Choroid plexus epithelial cell (primary cell): Measurements from ENCODE around the gene CCDC38.

Source experiments
- DNase-seq: peaks from one replicate; pipeline ENCODE4 v3.0.0-alpha.2; 2010; ENCODE audit warnings: low read depth
- H3K4me3 ChIP-seq: 2 replicates; pipeline ENCODE4 v1.5.1; 2011; ENCODE audit warnings: low read depth, mild to moderate bottlenecking, control low read depth, low read length, moderate library complexity
- CTCF ChIP-seq: conservative IDR thresholded peaks from 2 replicates; pipeline ENCODE4 v1.5.1; 2011; ENCODE audit warnings: low read depth, mild to moderate bottlenecking, control low read depth, inconsistent platforms, low read length, moderate library complexity

CCDC38 gene

GRCh38 chr12:95887311-95887710 lies 55.1 kb downstream of the CCDC38 start:
- H3K4me3 ChIP-seq = no peak overlapping the region
- no peak for TF ChIP-seq CTCF
- no peak for DNase-seq

DNA sequence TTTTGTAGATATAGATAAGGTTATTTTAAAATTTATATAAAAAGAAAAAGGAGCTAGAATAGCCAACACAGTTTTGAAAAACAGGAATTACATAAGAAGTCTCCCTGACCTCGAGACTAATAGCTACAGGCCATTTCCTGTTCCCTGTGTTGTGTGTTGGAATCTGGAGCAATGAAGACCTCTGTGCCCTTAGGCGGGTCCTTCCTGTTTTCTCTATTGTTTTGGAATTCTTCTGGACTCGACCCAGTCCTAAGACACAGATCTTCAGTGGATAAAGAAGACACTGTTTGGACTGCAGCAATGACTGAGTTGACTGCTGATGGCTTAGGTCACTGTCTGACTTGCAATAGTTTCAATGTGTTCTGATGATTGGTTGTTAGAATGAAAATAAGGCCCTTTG lies 57.4 kb downstream of the CCDC38 start:
- TF ChIP-seq CTCF = no peak
- no peak overlapping the region for H3K4me3 ChIP-seq
- DNase-seq = no peak

GRCh38 chr12:95882873-95883272 lies 59.5 kb downstream of the CCDC38 start:
- TF ChIP-seq CTCF = no peak
- no peak for DNase-seq
- no peak overlapping the region for H3K4me3 ChIP-seq

DNA sequence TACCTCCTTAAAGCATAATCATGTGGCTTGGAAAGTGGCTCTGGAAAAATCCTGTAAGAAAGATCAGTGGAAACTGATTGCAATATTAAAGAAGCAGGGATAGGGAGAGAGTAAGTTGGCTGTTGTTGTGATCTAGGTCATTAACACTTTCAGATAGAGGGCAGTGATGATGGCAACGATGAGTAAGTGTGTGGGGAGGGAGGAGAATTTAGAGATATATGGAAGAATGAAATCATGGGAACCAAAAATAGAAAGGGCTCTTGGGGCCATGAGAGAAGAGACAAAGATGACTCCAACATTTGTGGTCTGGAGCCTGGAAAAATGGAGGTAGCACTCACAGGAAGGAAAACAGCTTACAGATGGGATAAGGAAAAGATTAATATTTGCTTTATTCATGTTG lies 60.3 kb downstream of the CCDC38 start:
- no peak for TF ChIP-seq CTCF
- no peak overlapping the region for H3K4me3 ChIP-seq
- DNase-seq = peak; percentile 31

GRCh38 chr12:95881331-95881955 lies 61.0 kb downstream of the CCDC38 start:
- TF ChIP-seq CTCF = no peak
- H3K4me3 ChIP-seq = no peak overlapping the region
- DNase-seq = peak; percentile 50

- no peak overlapping the region for H3K4me3 ChIP-seq
- TF ChIP-seq CTCF = no peak
- no peak for DNase-seq
These were observed 61.5 kb downstream of the CCDC38 start for GRCh38 chr12:95880895-95881294.

GRCh38 chr12:95877622-95878021 lies 64.8 kb downstream of the CCDC38 start:
- no peak for DNase-seq
- no peak for TF ChIP-seq CTCF

More at GRCh38 chr12:95877622-95878021, 64.8 kb downstream of the CCDC38 start:
- H3K4me3 ChIP-seq = no peak overlapping the region
